Lower leg skin (tissue), 4 donors: ENCODE data around the gene MEF2C. TPM values are rescaled to one million over a fixed set of nuclear protein-coding genes. Genes with fewer than 3 reads are reported as not detected.
A peak's percentile ranks its signal among the peaks of the same experiment; 100 is the strongest.

ENCODE experiments used
- DNase-seq, 2 donors: peaks; one replicate each; pipeline ENCODE4 v3.0.0-alpha.2; 2019; ENCODE audit warnings: low spot score in 2 of 2
- H3K4me3 ChIP-seq: fragments of 200-600 bp; sonication (generic); 2 replicates; pipeline ENCODE4 v1.5.1; 2017; ENCODE audit warnings: mild to moderate bottlenecking, low read depth; ENCODE audit not compliant: poor library complexity, severe bottlenecking
- POLR2A ChIP-seq, 2 donors: fragments of 450-650 bp; IDR thresholded peaks; one replicate each; pipeline ENCODE4 v1.6.1; 2016 to 2017; ENCODE audit warnings: antibody characterized with exemption in 2 of 2, mild to moderate bottlenecking in 1 of 2, moderate library complexity in 1 of 2
- WGBS, 2 donors: methylation state at CpG; one replicate each; pipeline ENCODE4 v1.1.5; 2018; 5-methylcytosine and 5-hydroxymethylcytosine counted together
- intact Hi-C: fragments of 100-400 bp; cut with DNase I; formaldehyde crosslinking; loops from one replicate; pipeline ENCODE4 v1.15.0; 2023; ENCODE audit warnings: low total_unique reads
- total RNA-seq, 4 donors: library from RNA; depleted of rRNA; stranded (reverse); fragments of >200 nt; gene quantifications; one replicate each; pipeline ENCODE4 v1.1.0, GENCODE V29; 2016
- TF ChIP-seq, protein P1 (sequence below), 3 donors: fragments of 450-650 bp; IDR thresholded peaks; one replicate each; pipeline ENCODE4 v1.5.1; 2016; ENCODE audit warnings: antibody characterized with exemption in 3 of 3, mild to moderate bottlenecking in 3 of 3, moderate library complexity in 2 of 3

The MEF2C gene
- total RNA-seq, 4 donors from 2014 or later, result 2.4 to 15.5 (median 8.1) TPM

GRCh38 chr5:88885002-88885401 lies 2.0 kb upstream of the MEF2C start:
- no peak for DNase-seq
- intact Hi-C loops, result no loop called here
- H3K4me3 ChIP-seq, result no peak overlapping the region
- 44 to 48% methylated on average over 1 of the region's 1 CpG for WGBS, 2 donors
- no peak for TF ChIP-seq POLR2A (IDR thresholded peaks at IDR 0.05)
- TF ChIP-seq, protein P1, sequence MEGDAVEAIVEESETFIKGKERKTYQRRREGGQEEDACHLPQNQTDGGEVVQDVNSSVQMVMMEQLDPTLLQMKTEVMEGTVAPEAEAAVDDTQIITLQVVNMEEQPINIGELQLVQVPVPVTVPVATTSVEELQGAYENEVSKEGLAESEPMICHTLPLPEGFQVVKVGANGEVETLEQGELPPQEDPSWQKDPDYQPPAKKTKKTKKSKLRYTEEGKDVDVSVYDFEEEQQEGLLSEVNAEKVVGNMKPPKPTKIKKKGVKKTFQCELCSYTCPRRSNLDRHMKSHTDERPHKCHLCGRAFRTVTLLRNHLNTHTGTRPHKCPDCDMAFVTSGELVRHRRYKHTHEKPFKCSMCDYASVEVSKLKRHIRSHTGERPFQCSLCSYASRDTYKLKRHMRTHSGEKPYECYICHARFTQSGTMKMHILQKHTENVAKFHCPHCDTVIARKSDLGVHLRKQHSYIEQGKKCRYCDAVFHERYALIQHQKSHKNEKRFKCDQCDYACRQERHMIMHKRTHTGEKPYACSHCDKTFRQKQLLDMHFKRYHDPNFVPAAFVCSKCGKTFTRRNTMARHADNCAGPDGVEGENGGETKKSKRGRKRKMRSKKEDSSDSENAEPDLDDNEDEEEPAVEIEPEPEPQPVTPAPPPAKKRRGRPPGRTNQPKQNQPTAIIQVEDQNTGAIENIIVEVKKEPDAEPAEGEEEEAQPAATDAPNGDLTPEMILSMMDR (IDR thresholded peaks at IDR 0.05), result no peak

DNA sequence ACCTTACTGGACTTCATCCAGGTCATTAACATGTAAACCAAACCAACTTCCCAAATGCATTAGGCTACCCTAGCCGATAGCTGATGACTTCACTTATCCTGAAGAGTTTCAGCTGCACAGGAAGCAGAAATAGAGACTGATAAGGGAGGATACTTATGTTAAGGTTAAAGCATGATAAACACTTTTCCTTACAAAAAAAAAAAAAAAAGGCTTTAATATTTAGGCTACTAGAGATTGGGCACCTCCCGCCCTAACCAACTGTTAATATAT lies 1.6 kb upstream of the MEF2C start:
- no peak for DNase-seq
- WGBS, 2 donors, result 26% methylated on average over 2 of the region's 2 CpGs
- no peak overlapping the region for H3K4me3 ChIP-seq
- TF ChIP-seq POLR2A (IDR thresholded peaks at IDR 0.05), result no peak
- TF ChIP-seq, protein P1 (IDR thresholded peaks at IDR 0.05), result no peak
- intact Hi-C loops, result no loop called here

- WGBS, 2 donors, result 0% methylated on average over 46 of the region's 46 CpGs
- intact Hi-C loops, result no loop called here
These were observed 1.0 kb upstream of the MEF2C start for GRCh38 chr5:88883836-88884607.

DNA sequence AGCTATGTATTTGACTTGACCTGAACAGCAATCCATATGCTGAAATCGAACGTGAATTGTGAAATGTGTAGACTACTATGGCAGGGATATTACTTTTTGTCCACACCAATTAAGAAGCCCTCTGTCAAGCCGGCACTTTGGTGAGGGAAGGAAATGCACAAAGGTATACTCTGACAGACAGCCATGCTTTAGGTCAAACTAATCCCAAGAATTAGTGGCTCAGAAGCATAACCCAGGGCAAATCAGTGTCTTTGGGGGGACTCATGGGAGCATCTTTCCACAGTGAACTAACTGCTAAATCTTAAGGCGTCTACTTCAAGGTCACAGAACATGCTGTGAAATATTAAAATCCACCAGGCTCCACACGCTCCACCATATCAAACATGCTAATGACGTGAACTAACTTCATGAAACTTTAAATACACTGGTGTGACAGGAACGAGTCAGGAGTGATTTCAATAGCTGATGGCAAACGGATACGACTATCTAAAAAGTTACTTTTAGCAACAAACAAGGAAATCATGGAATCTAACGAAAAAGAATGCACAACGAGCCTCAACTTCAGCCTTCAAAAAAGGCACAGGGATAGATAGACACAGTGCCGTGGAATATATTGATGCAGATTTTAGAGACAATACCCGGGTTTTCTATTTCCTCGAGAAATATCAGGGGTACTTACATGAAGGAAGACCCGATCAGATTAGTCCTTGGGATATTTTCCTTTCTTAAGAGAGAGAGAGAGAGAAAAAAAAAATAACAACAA lies 527 bp downstream of the MEF2C start:
- WGBS, 2 donors, result 1 to 3% methylated on average over 15 of the region's 15 CpGs
- DNase-seq, result no peak
- H3K4me3 ChIP-seq, result peak overlapping the region; percentile 29
- TF ChIP-seq, protein P1 (IDR thresholded peaks at IDR 0.05), result no peak
- no peak for TF ChIP-seq POLR2A (IDR thresholded peaks at IDR 0.05)
- intact Hi-C loops, result no loop called here

More at GRCh38 chr5:88883836-88884607, 1.0 kb upstream of the MEF2C start:
- peak overlapping the region; percentile 29 for H3K4me3 ChIP-seq
- peak; percentile 33 to 89 for DNase-seq
- no peak for TF ChIP-seq POLR2A (IDR thresholded peaks at IDR 0.05)
- TF ChIP-seq, protein P1 (IDR thresholded peaks at IDR 0.05), result no peak

- DNase-seq, result no peak
- WGBS, 2 donors, result 30 to 32% methylated on average over 5 of the region's 5 CpGs
- H3K4me3 ChIP-seq, result no peak overlapping the region
- intact Hi-C loops, result no loop called here
- TF ChIP-seq, protein P1 (IDR thresholded peaks at IDR 0.05), result no peak
- TF ChIP-seq POLR2A (IDR thresholded peaks at IDR 0.05), result no peak
These were observed 1.4 kb downstream of the MEF2C start for GRCh38 chr5:88881571-88881971.
